Kidney epithelial cell (primary cell): ENCODE results near the gene PPIA. TPM values are rescaled to one million over a fixed set of nuclear protein-coding genes. Genes with fewer than 3 reads are reported as not detected.

Experiments
- DNase-seq: peaks from one replicate; pipeline ENCODE4 v3.0.0-alpha.2; 2010; ENCODE audit warnings: low read depth
- H3K27me3 ChIP-seq: 2 replicates; pipeline ENCODE4 v1.6.0; 2011; ENCODE audit warnings: low read length; ENCODE audit not compliant: control insufficient read depth, insufficient read depth
- H3K36me3 ChIP-seq: 2 replicates; pipeline ENCODE4 v1.5.1; 2011; ENCODE audit warnings: low read length; ENCODE audit not compliant: control insufficient read depth, insufficient read depth
- H3K4me3 ChIP-seq: 2 replicates; pipeline ENCODE4 v1.5.1; 2011; ENCODE audit warnings: low read depth, mild to moderate bottlenecking, control low read depth, low read length
- CTCF ChIP-seq: IDR thresholded peaks from 2 replicates; pipeline ENCODE4 v1.5.1; 2011; ENCODE audit warnings: mild to moderate bottlenecking, moderate library complexity, low read length, control low read depth, inconsistent platforms; ENCODE audit not compliant: insufficient read depth, poor library complexity, severe bottlenecking
- total RNA-seq: library from RNA; depleted of rRNA; stranded (reverse); fragments of >200 nt; gene quantifications from 2 replicates; pipeline ENCODE4 v1.2.3, GENCODE V29; 2015

PPIA gene
- total RNA-seq, 1 donor from 2014 or later: 2,696 TPM

DNA sequence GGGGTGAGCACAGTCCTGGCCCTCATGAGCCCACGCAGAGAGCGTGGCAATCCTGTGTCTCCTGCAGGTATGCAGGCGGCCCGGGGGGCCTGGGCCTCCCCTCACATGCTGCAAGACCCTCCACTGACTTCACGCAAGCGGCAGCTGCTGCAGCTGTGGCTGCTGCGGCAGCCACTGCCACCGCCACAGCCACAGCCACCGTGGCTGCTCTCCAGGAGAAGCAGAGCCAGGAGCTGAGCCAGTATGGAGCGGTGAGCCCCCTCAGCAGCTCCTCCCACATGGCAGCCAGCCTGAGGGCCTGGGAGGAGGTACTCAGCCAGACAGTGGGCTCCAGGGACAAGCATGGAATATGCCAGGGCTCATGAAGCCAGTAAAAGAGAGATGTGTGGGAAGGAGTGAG lies 39.2 kb upstream of the PPIA start:
- Histone ChIP-seq H3K27me3 (no peaks in the 10 kb centered on the region), H3K4me3 (no peak overlapping the region), H3K36me3 (peaks cover 1% of the 10 kb centered on the region)
- no peak for TF ChIP-seq CTCF
- no peak for DNase-seq

DNA sequence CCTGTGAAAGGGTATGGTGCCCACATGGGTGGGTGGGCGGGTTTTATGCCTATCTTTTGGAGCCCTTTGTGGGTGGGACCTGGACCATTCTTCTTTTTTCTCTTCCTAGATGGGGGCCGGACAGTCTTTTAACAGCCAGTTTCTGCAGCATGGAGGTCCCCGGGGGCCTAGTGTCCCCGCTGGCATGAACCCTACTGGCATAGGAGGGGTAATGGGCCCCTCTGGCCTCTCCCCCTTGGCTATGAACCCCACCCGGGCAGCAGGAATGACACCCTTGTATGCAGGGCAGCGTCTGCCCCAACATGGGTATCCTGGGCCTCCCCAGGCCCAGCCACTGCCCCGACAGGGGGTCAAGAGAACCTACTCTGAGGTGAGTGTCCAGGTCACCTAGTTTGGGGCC lies 38.7 kb upstream of the PPIA start:
- DNase-seq: no peak
- peaks cover 1% of the 10 kb centered on the region for H3K36me3 ChIP-seq
- TF ChIP-seq CTCF: no peak
- H3K27me3 ChIP-seq: no peaks in the 10 kb centered on the region
- no peak overlapping the region for H3K4me3 ChIP-seq

GRCh38 chr7:44759246-44759645 lies 37.2 kb upstream of the PPIA start:
- Histone ChIP-seq H3K36me3 (peaks cover 1% of the 10 kb centered on the region), H3K27me3 (no peaks in the 10 kb centered on the region), H3K4me3 (no peak overlapping the region)
- TF ChIP-seq CTCF: no peak
- no peak for DNase-seq

DNA sequence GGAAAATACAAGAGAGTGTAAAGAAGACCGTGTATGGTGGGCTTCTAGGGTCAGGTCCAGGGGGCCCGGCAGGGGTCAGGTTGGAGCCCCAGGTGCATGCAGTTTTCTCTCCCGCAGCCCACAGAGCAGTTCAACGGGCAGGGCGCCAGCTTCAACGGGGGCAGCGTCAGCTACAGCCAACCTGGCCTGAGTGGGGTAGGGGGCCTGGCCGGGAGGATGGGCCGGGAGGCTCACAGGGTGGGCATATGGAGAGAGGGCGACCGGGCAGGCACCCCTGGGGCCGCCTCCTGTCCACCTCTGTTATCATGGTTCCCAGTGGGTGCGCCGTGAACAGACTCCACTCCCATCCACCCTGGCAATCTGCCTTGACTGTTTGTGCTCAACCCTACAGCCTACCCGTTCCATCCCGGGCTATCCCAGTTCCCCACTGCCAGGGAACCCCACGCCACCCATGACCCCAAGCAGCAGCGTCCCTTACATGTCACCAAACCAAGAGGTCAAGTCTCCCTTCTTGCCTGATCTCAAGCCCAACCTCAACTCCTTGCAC lies 36.4 kb upstream of the PPIA start:
- peaks cover 1% of the 10 kb centered on the region for H3K36me3 ChIP-seq
- TF ChIP-seq CTCF: no peak
- DNase-seq: no peak
- no peak overlapping the region for H3K4me3 ChIP-seq
- no peaks in the 10 kb centered on the region for H3K27me3 ChIP-seq

GRCh38 chr7:44761207-44762161 lies 35.0 kb upstream of the PPIA start:
- no peak for DNase-seq
- Histone ChIP-seq H3K4me3 (no peak overlapping the region), H3K36me3 (peaks cover 3% of the 10 kb centered on the region), H3K27me3 (no peaks in the 10 kb centered on the region)
- TF ChIP-seq CTCF: no peak
